SK-N-SH treated with all-trans-retinoic acid at 6 μM for 48 hours (cell line): ENCODE measurements around the gene KRT75.

ENCODE experiments used
- ARNTL ChIP-seq: fragments of 450-650 bp; formaldehyde crosslinking; IDR thresholded peaks from 2 replicates; pipeline ENCODE4 v1.5.0; 2020; ENCODE audit warnings: low read depth, mild to moderate bottlenecking, moderate library complexity, borderline replicate concordance
- CREB5 ChIP-seq: fragments of 250-450 bp; sonication (Bioruptor Pico); IDR thresholded peaks from 2 replicates; pipeline ENCODE4 v1.5.1; 2020; ENCODE audit warnings: low read depth, mild to moderate bottlenecking, moderate library complexity
- ESRRG ChIP-seq: fragments of 250-450 bp; sonication (Bioruptor Pico); IDR thresholded peaks from 2 replicates; pipeline ENCODE4 v1.6.1; 2021; ENCODE audit warnings: mild to moderate bottlenecking
- GLIS3 ChIP-seq: fragments of 250-450 bp; sonication (Bioruptor Pico); IDR thresholded peaks from 2 replicates; pipeline ENCODE4 v1.5.0; 2020; ENCODE audit warnings: mild to moderate bottlenecking, moderate library complexity
- OSR1 ChIP-seq: fragments of 250-450 bp; sonication (Bioruptor Pico); IDR thresholded peaks from 2 replicates; pipeline ENCODE4 v1.8.0; 2022; ENCODE audit warnings: moderate library complexity, mild to moderate bottlenecking, inconsistent platforms
- TCF4 ChIP-seq: fragments of 250-450 bp; sonication (Bioruptor Pico); IDR thresholded peaks from 2 replicates; pipeline ENCODE4 v1.8.0; 2021; ENCODE audit warnings: mild to moderate bottlenecking, moderate library complexity, borderline replicate concordance
- TOX ChIP-seq: fragments of 250-450 bp; sonication (Bioruptor Pico); IDR thresholded peaks from 2 replicates; pipeline ENCODE4 v1.8.0; 2021; ENCODE audit warnings: mild to moderate bottlenecking, moderate library complexity, borderline replicate concordance
- TSHZ2 ChIP-seq: fragments of 250-450 bp; sonication (Bioruptor Pico); IDR thresholded peaks from 2 replicates; pipeline ENCODE4 v1.5.0; 2020; ENCODE audit warnings: mild to moderate bottlenecking, moderate library complexity
- ZC3H10 ChIP-seq: fragments of 250-450 bp; sonication (Bioruptor Pico); IDR thresholded peaks from 2 replicates; pipeline ENCODE4 v1.5.1; 2021; ENCODE audit warnings: mild to moderate bottlenecking, moderate library complexity
- ZFP3 ChIP-seq: fragments of 250-450 bp; sonication (Bioruptor Pico); IDR thresholded peaks from 2 replicates; pipeline ENCODE4 v1.5.0; 2020; ENCODE audit warnings: mild to moderate bottlenecking, moderate library complexity
- ZNF70 ChIP-seq: fragments of 450-650 bp; formaldehyde crosslinking; IDR thresholded peaks from 2 replicates; pipeline ENCODE4 v1.5.0; 2020; ENCODE audit warnings: mild to moderate bottlenecking, moderate library complexity
- ZNF8 ChIP-seq: fragments of 450-650 bp; formaldehyde crosslinking; IDR thresholded peaks from 2 replicates; pipeline ENCODE4 v1.5.0; 2020; ENCODE audit warnings: mild to moderate bottlenecking, moderate library complexity
- TF ChIP-seq, protein P1 (sequence below): fragments of 250-450 bp; sonication (Bioruptor Pico); IDR thresholded peaks from 2 replicates; pipeline ENCODE4 v1.8.0; 2020; ENCODE audit warnings: mild to moderate bottlenecking, moderate library complexity, borderline replicate concordance

DNA sequence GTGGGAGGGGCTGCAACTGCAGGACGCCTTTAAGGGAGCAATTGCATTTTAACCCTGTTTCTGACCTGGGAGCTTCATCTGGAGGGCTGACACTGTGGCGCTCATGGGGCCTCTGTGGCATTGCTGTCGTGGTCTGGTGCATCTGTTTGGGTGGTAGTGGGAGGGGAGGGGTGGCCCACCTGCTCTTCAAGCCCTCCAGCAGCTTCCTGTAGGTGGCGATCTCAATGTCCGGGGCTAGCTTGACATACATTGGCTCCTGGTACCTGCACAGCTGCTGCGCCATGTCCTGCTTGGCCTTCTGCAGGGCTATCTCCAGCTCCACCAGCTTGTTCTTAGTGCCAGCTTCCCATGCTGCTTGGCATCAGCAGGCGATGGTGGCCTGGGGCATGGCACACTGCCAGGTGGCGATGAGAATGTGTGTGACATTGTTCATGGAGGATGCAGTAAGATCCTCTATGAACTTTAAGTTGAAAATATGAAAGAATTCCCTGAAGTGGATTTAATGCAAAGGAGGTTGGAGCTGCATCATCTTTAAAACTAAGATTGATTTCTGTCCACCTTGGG lies 20.3 kb downstream of the KRT75 start:
- TF ChIP-seq GLIS3 (no peak), CREB5 (CRISPR knock-in tag) (no peak), ARNTL (CRISPR knock-in tag) (no peak), OSR1 (CRISPR knock-in tag) (no peak), ZC3H10 (CRISPR knock-in tag) (no peak), ESRRG (CRISPR knock-in tag) (no peak), ZNF8 (CRISPR knock-in tag) (no peak), ZFP3 (no peak), TCF4 (CRISPR knock-in tag) (no peak), ZNF70 (no peak), TSHZ2 (CRISPR knock-in tag) (no peak), TOX (no peak)
- TF ChIP-seq, protein P1, sequence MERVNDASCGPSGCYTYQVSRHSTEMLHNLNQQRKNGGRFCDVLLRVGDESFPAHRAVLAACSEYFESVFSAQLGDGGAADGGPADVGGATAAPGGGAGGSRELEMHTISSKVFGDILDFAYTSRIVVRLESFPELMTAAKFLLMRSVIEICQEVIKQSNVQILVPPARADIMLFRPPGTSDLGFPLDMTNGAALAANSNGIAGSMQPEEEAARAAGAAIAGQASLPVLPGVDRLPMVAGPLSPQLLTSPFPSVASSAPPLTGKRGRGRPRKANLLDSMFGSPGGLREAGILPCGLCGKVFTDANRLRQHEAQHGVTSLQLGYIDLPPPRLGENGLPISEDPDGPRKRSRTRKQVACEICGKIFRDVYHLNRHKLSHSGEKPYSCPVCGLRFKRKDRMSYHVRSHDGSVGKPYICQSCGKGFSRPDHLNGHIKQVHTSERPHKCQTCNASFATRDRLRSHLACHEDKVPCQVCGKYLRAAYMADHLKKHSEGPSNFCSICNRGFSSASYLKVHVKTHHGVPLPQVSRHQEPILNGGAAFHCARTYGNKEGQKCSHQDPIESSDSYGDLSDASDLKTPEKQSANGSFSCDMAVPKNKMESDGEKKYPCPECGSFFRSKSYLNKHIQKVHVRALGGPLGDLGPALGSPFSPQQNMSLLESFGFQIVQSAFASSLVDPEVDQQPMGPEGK (CRISPR knock-in tag) = no peak
